HepG2 (cell line): Measurements from ENCODE around the gene NSMCE1. TPM values are rescaled to one million over a fixed set of nuclear protein-coding genes. Genes with fewer than 3 reads are reported as not detected.

ENCODE experiments used
- ATF7-NPFF ChIP-seq: sonication (generic); formaldehyde crosslinking; IDR thresholded peaks from 2 replicates; pipeline ENCODE4 v1.8.1; 2023; ENCODE audit warnings: mild to moderate bottlenecking, low read depth, missing genetic modification reagents, moderate library complexity
- CHD2 ChIP-seq: IDR thresholded peaks from 2 replicates; pipeline ENCODE4 v1.6.1; 2011; ENCODE audit warnings: low read depth, low read length, improper control_type of control experiment
- CREM ChIP-seq, 2 experiments: sonication (generic) in 1 of 2; formaldehyde crosslinking in 1 of 2; IDR thresholded peaks; 2 replicates each; pipeline versions ENCODE4 v1.4.0 to v1.6.1; 2016 to 2020; ENCODE audit warnings: antibody characterized with exemption in 1 of 2, mild to moderate bottlenecking in 1 of 2, missing genetic modification reagents in 1 of 2
- HBP1 ChIP-seq: IDR thresholded peaks from 2 replicates; pipeline ENCODE4 v1.6.1; 2016; ENCODE audit warnings: low read depth, control low read depth
- HMGA1 ChIP-seq: sonication (generic); formaldehyde crosslinking; conservative IDR thresholded peaks from 2 replicates; pipeline ENCODE4 v1.4.0; 2020; ENCODE audit warnings: missing genetic modification reagents
- HNRNPK ChIP-seq: fragments of 200-400 bp; formaldehyde crosslinking; IDR thresholded peaks from 2 replicates; pipeline ENCODE4 v1.6.1; 2018; ENCODE audit warnings: low read length, low read depth, moderate library complexity, mild to moderate bottlenecking; ENCODE audit not compliant: poor library complexity, severe bottlenecking
- HNRNPUL1 ChIP-seq: fragments of 200-400 bp; formaldehyde crosslinking; IDR thresholded peaks from 2 replicates; pipeline ENCODE4 v1.6.1; 2017; ENCODE audit warnings: low read depth, mild to moderate bottlenecking, low read length, moderate library complexity
- MXD4 ChIP-seq: IDR thresholded peaks from 2 replicates; pipeline ENCODE4 v1.6.1; 2016; ENCODE audit warnings: mild to moderate bottlenecking, missing biosample characterization, missing genetic modification reagents
- NFATC3 ChIP-seq: sonication (generic); formaldehyde crosslinking; IDR thresholded peaks from 2 replicates; pipeline ENCODE4 v1.5.1; 2020; ENCODE audit warnings: mild to moderate bottlenecking, missing genetic modification reagents
- SNAPC2 ChIP-seq: sonication (generic); formaldehyde crosslinking; IDR thresholded peaks from 2 replicates; pipeline ENCODE4 v1.8.1; 2022; ENCODE audit warnings: mild to moderate bottlenecking, missing genetic modification reagents
- SP2 ChIP-seq: sonication (generic); formaldehyde crosslinking; IDR thresholded peaks from 2 replicates; pipeline ENCODE4 v1.5.1; 2020; ENCODE audit warnings: mild to moderate bottlenecking, missing genetic modification reagents
- TEAD2 ChIP-seq: sonication (generic); formaldehyde crosslinking; IDR thresholded peaks from 2 replicates; pipeline ENCODE4 v1.9.0; 2021; ENCODE audit warnings: missing genetic modification reagents
- TFDP1 ChIP-seq: IDR thresholded peaks from 2 replicates; pipeline ENCODE4 v1.6.1; 2016; ENCODE audit warnings: missing compliant biosample characterization, missing genetic modification reagents, borderline replicate concordance
- TOE1 ChIP-seq: sonication (generic); formaldehyde crosslinking; IDR thresholded peaks from 2 replicates; pipeline ENCODE4 v1.4.0; 2020; ENCODE audit warnings: mild to moderate bottlenecking, missing genetic modification reagents
- ZBTB10 ChIP-seq: sonication (generic); formaldehyde crosslinking; IDR thresholded peaks from 2 replicates; pipeline ENCODE4 v1.4.0; 2020; ENCODE audit warnings: missing genetic modification reagents, borderline replicate concordance
- ZFP90 ChIP-seq: sonication (generic); formaldehyde crosslinking; IDR thresholded peaks from 2 replicates; pipeline ENCODE4 v1.8.0; 2022; ENCODE audit warnings: missing genetic modification reagents, mild to moderate bottlenecking, inconsistent platforms, borderline replicate concordance
- ZNF460 ChIP-seq: sonication (generic); formaldehyde crosslinking; IDR thresholded peaks from 2 replicates; pipeline ENCODE4 v1.5.1; 2020; ENCODE audit warnings: missing genetic modification reagents, mild to moderate bottlenecking, borderline replicate concordance
- ZNF503 ChIP-seq: sonication (generic); formaldehyde crosslinking; IDR thresholded peaks from 2 replicates; pipeline ENCODE4 v1.4.0; 2020; ENCODE audit warnings: missing genetic modification reagents
- ZNF513 ChIP-seq: sonication (generic); formaldehyde crosslinking; conservative IDR thresholded peaks from 2 replicates; pipeline ENCODE4 v1.5.0; 2020; ENCODE audit warnings: missing genetic modification reagents
- polyA plus RNA-seq, 8 experiments: library from polyadenylated mRNA; depleted of rRNA in 3 of 8; stranded (reverse) in 7 of 8; unstranded in 1 of 8; fragments of >200 nt; fragmentation: Illumina TruSeq in 4 of 8; extraction: Trizol in 4 of 8; gene quantifications; 2 replicates each; pipeline versions ENCODE4 v1.2.1 to v1.2.3, GENCODE V29; 2011 to 2016; ENCODE audit warnings: low read depth in 4 of 8, missing spikeins in 1 of 8, mixed read lengths in 1 of 8; ENCODE audit not compliant: insufficient read depth in 1 of 8
- total RNA-seq, 5 experiments: library from RNA; depleted of rRNA; stranded (reverse); fragments of >200 nt; fragmentation: Illumina TruSeq; extraction: Trizol; gene quantifications; 2 replicates each; pipeline ENCODE4 v1.2.3, GENCODE V29; 2016; ENCODE audit warnings: low read depth in 1 of 5

Gene NSMCE1
- total and polyA plus RNA-seq, 2 of the 13 experiments (the other 11 are each of a cell fraction or from before 2014, with no cell fraction given): 42.7 to 52.9 TPM

- peak; percentile 99 for TF ChIP-seq HNRNPK
- peak; percentile 99 for TF ChIP-seq SP2
- peak; percentile 83; the same call in 1 of the 2 replicates for TF ChIP-seq TEAD2 (CRISPR knock-in tag)
- TF ChIP-seq MXD4: peak; percentile 79; the same call in 1 of the 2 replicates
- TF ChIP-seq TFDP1 (CRISPR knock-in tag): peak; percentile 55; the same call in 1 of the 2 replicates
- TF ChIP-seq HMGA1 (CRISPR knock-in tag): no peak
- 0 out of 2 replicates have a peak, but pooled peaks have one; percentile 12 for TF ChIP-seq CHD2
- TF ChIP-seq HNRNPUL1: no peak
- no peak; the same call in none of the 2 replicates for TF ChIP-seq ATF7-NPFF (CRISPR knock-in tag)
- no peak for TF ChIP-seq ZNF460
- peak; percentile 97 for TF ChIP-seq CREM (IDR thresholded peaks at IDR 0.05)
- TF ChIP-seq CREM (CRISPR knock-in tag; IDR thresholded peaks at IDR 0.05): peak; percentile 80
- peak; percentile 79; the same call in 1 of the 2 replicates for TF ChIP-seq ZFP90 (CRISPR knock-in tag)
- TF ChIP-seq HBP1 (CRISPR knock-in tag): peak; percentile 93
- no peak; the same call in 1 of the 2 replicates for TF ChIP-seq SNAPC2
- no peak for TF ChIP-seq NFATC3 (CRISPR knock-in tag)
- TF ChIP-seq ZNF513 (CRISPR knock-in tag): no peak
- TF ChIP-seq TOE1 (CRISPR knock-in tag): no peak; the same call in 1 of the 2 replicates
- no peak for TF ChIP-seq ZNF503 (CRISPR knock-in tag)
- TF ChIP-seq ZBTB10 (CRISPR knock-in tag): no peak
Observed at GRCh38 chr16:27268376-27269299, at the start of gene NSMCE1 (continued).
